HG03521 (cell line): ENCODE measurements around the gene FAXC.
"Not testable (repeated sequence)": the region's sequence is repeated elsewhere in the genome, so short reads cannot be mapped to it uniquely, and the experiment has no call there.

Source experiments
- ATAC-seq: cut with Tn5 transposase; IDR thresholded peaks from one replicate; pipeline ENCODE4 v1.9.1; 2021; ENCODE audit warnings: mild to moderate bottlenecking, moderate library complexity; ENCODE audit not compliant: unreplicated experiment

The FAXC gene

GRCh38 chr6:99288668-99289067, 60.8 kb downstream of the FAXC start:
- no peak for ATAC-seq

GRCh38 chr6:99287523-99287922, 62.0 kb downstream of the FAXC start:
- ATAC-seq, result no peak

GRCh38 chr6:99285881-99286280, 63.6 kb downstream of the FAXC start:
- ATAC-seq, result no peak

GRCh38 chr6:99282479-99283062, 66.9 kb downstream of the FAXC start:
- no peak for ATAC-seq

GRCh38 chr6:99276747-99277146, 72.7 kb downstream of the FAXC start:
- no peak for ATAC-seq

- ATAC-seq, result no peak
Observed at GRCh38 chr6:99270826-99271225, 78.6 kb downstream of the FAXC start.

GRCh38 chr6:99270030-99270429, 79.4 kb downstream of the FAXC start:
- ATAC-seq, result no peak

- no peak for ATAC-seq
Observed at GRCh38 chr6:99269207-99269606, 80.3 kb downstream of the FAXC start.

GRCh38 chr6:99266996-99267395, 82.5 kb downstream of the FAXC start:
- not testable (repeated sequence) for ATAC-seq

- ATAC-seq, result not testable (repeated sequence)
Observed at GRCh38 chr6:99265447-99265846, 84.0 kb downstream of the FAXC start.

GRCh38 chr6:99254616-99255550, 94.6 kb downstream of the FAXC start:
- ATAC-seq, result no peak

GRCh38 chr6:99253271-99253670, 96.2 kb downstream of the FAXC start:
- no peak for ATAC-seq

GRCh38 chr6:99252421-99252820, 97.1 kb downstream of the FAXC start:
- ATAC-seq, result no peak

GRCh38 chr6:99250476-99250875, 99.0 kb downstream of the FAXC start:
- ATAC-seq, result no peak

GRCh38 chr6:99246602-99247001, 102.9 kb downstream of the FAXC start:
- no peak for ATAC-seq

- ATAC-seq, result no peak
Observed at GRCh38 chr6:99241905-99242534, 107.5 kb downstream of the FAXC start.

- ATAC-seq, result no peak
Observed at GRCh38 chr6:99236010-99236409, 113.5 kb downstream of the FAXC start.

GRCh38 chr6:99233219-99233618, 116.3 kb downstream of the FAXC start:
- ATAC-seq, result no peak

GRCh38 chr6:99232056-99232455, 117.4 kb downstream of the FAXC start:
- no peak for ATAC-seq

- ATAC-seq, result no peak
Observed at GRCh38 chr6:99225172-99225571, 124.3 kb downstream of the FAXC start.
